GM18907 (cell line): Measurements from ENCODE around the gene GJC2.
"Not testable (repeated sequence)": the region's sequence is repeated elsewhere in the genome, so short reads cannot be mapped to it uniquely, and the experiment has no call there.

Experiments used
- ATAC-seq: cut with Tn5 transposase; IDR thresholded peaks from one replicate; pipeline ENCODE4 v1.9.1; 2021; ENCODE audit warnings: mild to moderate bottlenecking, moderate library complexity; ENCODE audit not compliant: unreplicated experiment

The GJC2 gene

GRCh38 chr1:228170666-228171065 lies 20.9 kb downstream of the GJC2 start:
- ATAC-seq, result no peak

DNA sequence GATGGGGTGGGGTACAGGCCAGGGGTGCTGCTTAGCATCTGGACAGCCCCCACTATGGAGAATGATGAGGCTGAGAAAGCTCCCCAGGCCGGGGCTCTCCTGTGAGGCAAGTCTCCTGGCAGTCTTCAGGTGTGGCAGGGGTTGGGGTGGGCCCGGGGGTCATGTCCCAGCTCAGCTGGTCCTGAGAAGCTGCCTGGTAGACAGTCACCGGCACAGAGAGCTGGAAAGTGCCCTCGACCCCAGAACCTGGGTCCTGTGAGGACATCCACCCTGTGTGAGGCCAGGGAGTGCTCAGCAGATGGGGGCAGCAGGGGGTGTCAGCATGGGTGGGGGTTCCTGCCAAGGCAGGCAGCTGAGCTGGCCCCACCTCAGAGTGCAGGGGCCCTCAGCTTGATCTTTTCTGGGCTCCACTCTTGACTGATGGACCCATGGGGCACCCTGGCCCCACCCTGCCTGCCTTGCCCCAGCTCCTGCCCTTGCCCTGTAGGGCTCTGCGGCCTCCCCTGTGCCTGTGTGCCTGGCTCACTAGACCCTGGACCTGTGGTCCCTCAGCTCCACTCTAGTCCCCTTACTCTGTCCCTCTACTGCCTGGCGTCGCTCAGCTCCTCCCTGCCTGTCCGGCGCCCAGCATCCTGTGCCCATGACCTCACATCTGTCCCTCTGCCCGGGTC lies 21.6 kb downstream of the GJC2 start:
- no peak for ATAC-seq

- no peak for ATAC-seq
Measured at GRCh38 chr1:228172591-228173527, 23.1 kb downstream of the GJC2 start.

DNA sequence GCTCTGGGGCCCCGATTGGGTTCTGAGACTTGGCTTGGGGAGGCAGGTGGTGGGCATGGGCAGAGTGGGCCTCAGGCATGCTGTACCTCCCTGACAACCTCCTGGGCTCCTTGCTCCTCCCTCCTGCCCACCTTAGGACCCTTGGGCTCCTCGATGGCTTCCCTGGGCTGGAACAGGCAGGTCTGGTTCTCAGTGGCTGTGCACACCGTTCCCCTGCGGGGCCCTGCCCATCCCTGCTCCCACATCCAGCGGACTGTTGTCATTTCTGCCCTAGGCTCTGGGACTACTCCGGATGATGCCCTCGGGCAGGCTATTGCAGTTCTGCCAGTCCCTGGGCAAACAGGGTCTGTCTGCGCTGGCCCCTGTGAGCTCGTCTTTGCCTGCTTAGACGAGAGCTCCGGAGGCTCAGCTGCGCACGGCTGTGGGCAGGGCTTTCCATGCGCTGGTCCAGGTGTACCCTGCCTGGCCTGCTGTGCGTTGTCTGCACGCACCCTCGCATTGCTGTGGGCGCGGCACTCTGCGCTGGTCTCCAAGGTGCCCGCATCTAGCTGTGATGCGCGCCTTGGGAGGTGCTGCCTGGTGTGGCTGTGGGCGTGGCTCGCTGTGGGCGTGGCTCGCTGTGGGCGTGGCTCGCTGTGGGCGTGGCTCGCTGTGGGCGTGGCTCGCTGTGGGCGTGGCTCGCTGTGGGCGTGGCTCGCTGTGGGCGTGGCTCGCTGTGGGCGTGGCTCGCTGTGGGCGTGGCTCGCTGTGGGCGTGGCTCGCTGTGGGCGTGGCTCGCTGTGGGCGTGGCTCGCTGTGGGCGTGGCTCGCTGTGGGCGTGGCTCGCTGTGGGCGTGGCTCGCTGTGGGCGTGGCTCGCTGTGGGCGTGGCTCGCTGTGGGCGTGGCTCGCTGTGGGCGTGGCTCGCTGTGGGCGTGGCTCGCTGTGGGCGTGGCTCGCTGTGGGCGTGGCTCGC lies 24.1 kb downstream of the GJC2 start:
- ATAC-seq, result not testable (repeated sequence)

GRCh38 chr1:228174482-228175315 lies 25.0 kb downstream of the GJC2 start:
- ATAC-seq, result no peak

DNA sequence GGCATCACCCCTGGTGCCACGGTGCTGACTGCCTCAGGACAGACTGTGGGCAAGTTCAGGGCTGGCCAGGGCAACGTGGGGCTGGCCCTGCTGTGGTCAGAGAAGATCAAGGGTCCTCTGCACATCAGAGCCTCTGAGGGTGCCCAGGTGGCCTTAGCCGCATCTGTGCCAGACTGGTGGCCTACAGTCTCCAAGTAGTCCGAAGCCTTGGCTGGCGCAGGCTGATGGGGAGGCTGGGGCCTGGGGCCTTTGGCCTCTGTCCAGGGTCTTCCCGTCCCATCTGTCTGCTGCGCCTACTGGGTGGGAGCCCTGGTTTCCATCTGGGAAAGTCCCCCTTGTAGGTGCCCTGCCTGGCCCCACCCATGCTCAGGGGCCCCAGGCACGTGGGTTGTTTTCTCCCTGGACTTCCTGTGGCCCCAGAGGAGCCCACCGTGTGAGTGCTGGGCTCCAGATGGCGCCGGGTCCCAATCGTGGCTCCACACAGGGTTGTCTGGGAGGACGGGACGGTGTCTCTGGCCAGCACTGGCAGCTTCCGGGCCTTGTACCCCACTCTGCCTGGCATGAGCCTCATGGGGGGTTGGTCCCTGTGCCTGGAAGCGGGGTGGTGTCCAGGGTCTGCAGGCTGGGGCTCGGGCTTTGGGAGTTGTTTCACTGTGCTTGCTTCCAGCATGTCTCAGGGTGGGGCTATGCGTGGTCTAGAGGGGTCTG lies 25.7 kb downstream of the GJC2 start:
- no peak for ATAC-seq

DNA sequence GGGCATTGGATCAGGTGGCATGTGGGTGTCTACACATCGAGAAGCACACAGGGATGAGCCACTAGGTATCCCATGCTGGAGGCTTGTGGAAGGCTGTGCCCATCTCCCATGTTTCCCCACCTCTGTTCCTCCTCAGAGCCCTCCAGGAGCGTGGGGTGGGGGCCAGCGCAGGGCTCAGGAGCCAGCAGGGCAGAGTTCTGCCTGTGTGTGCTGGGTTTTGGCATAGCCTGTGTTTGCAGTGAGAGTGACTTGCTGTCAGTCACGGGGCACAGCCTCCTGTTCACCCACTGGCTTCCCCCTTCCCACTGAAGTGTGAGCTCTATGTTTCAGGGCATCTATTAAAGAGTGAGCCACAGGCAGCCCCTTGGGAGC lies 26.3 kb downstream of the GJC2 start:
- ATAC-seq, result no peak

DNA sequence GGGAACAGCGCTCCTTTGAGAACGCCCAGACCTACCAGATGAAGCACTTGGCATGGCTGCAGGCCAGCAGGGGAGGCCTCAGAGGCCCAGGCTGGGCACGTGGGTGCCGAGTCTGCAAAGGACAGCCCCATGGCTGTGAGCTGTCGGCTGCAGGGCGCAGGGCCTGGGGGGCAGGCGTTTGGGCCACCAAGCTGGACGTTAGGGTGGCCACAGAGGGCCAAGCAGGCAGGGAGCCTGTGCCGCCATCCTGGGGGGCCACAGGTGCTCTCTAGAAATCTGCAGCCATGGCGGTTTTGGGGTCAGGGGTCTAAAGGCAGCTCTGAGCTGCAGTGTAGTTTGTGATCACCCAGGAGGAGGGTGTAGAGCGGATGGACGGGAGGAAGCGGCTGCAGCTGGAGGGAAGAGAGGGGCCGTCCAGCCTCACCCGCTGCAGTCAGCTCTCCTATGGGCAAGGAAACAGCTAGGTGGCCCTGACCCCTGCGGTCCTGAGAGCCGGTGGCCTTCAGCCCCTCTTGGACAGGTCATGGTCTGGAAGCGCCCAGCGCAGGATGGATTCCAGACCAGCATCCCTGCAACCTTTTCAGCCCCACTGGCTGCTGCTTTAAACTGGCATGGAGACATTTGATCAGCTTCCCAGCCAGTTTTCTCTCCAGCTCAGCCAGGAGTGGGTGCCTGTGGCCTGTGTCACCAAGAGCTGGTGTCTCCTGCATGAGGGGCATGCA lies 26.9 kb downstream of the GJC2 start:
- no peak for ATAC-seq

DNA sequence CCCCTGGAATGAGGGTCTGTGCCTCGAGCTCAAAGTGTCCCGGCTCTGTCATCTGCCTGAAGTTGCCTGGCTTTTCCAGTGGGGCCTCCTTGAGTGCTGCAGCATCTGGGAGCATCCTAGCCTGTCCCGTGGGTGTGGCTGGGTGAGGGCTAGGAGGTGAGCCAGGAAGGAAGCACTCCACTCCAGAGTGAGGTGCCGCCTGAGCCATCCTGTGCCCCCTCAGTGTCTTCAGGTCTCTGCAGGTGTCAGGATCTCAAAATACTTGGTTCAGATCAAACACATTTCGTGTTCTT lies 27.4 kb downstream of the GJC2 start:
- ATAC-seq, result no peak

DNA sequence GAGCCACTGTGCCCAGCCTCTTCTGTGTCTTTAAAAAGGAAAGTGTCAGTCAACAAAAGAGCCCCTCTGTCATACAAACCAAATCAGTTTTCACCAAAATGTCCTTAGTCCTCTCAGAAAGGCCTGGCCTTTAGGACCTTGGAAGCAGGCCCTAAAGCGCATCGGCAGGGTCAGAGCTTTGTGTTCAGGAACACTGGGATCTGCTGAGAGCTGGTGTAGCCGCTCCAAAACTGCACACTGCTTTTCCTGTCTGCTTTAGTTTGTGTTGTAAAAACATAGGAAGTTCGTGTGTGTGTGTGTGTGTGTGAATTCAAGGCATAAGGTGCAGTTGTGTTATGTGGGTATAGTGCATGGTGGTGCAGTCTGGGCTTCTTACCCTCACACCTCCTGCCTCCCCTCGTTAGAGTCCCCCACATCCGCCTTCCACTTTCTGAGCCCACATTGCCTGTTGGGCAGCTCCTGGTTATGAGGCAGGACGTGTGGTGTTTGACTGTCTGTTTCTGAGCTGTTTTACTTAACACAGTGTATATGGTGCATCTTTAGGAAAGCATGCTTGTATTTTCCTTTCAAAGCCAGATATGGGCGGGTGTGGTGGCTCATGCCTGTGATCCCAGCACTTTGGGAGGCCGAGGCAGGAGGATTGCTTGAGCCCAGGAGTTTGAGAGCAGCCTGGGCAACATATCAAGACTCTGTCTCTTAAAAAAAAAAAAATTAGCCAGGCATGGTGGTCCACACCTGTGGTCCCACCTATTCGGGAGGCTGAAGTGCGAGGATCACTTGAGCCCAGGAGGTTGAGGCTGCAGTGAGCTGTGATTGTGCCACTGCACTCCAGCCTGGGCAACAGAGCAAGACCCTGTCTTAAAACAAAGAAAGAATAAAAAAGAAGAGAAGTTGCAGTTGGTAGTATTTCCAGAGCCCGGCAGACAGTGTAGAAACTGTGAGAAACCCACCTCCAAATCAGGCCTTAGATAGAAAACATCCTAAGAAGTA lies 28.3 kb downstream of the GJC2 start:
- no peak for ATAC-seq

GRCh38 chr1:228178737-228179684 lies 29.3 kb downstream of the GJC2 start:
- no peak for ATAC-seq

- ATAC-seq, result no peak
Measured at GRCh38 chr1:228180271-228180958, 30.7 kb downstream of the GJC2 start.

DNA sequence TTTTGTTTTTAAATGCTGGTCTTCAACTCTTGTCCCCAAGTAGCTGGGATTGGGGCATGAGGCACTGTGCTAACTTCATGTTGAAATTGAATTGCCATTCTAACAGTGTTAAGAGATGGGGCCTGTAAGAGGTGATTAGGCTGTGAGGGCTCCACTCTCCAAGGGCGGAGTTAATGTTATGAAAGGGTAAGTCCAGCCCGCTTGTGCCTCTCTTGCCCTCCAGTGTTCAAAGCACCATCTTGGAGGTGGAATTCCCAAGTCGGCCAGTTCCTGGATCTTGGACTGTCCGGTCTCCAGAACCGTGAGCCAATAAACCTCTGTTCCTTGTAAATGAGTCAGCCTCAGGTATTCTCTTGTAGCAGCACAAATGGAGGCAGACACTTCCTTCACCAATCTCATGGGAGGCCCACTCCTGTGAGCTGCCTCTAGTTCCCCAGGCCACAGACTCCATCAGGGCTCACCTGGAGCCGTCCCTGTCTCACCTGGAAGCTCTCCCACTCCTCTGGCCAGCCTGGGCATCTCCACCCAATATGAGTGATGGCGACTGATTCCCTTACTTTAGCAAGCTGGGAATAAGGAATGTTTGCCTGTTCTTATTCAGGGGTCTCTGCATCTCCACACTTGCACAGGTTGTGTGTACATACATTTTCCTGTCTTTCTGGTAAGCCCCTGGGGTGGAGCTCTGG lies 31.4 kb downstream of the GJC2 start:
- no peak for ATAC-seq

DNA sequence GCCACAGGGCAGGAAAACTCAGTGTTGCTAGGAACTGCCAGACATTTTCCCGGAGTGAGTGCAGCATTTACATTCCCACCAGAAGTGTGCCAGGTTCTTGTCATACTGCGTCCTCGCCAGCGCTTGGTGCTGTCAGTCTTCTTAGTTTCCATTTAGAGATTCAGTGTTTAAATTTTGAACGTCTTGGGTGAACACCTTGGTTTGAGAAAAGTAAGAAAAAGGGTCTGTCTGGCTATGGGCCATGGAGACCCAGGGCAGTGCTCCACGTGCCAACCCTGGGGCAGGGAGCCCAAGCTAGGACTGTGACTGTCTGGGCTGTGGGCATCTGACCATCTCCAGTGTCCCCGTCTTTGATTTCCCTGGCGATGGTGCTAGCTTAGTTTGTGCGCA lies 31.9 kb downstream of the GJC2 start:
- ATAC-seq, result no peak

GRCh38 chr1:228182296-228183030 lies 32.7 kb downstream of the GJC2 start:
- ATAC-seq, result no peak
